HCT116 (cell line): Measurements from ENCODE around the gene HIC1. TPM values are rescaled to one million over a fixed set of nuclear protein-coding genes. Genes with fewer than 3 reads are reported as not detected.

Experiments
- ATAC-seq: fragments of 200-7000 bp; cut with Tn5 transposase; 2 replicates; pipeline ENCODE4 v1.9.1; 2020; ENCODE audit warnings: mild to moderate bottlenecking, moderate library complexity
- BruUV-seq: library from RNA; stranded (reverse); fragments of 400-500 nt; replicated peaks from 2 replicates; lab custom pipeline; 2021; lab: Mats Ljungman, UMichigan
- CTCF ChIA-PET: fragments of 300-600 bp; sonication (Branson Sonifier 250); formaldehyde crosslinking; loops from one replicate; lab custom pipeline; 2021; ENCODE audit warnings: antibody characterized with exemption; lab: Charles Lee
- POLR2A ChIA-PET: fragments of 300-600, 350-600 bp; sonication (Branson Sonifier 250); formaldehyde crosslinking; loops from one replicate; lab custom pipeline; 2021; ENCODE audit warnings: antibody characterized with exemption; lab: Charles Lee
- RAD21 ChIA-PET, 2 experiments: fragments of 300-600 bp; sonication (Branson Sonifier 250); formaldehyde crosslinking; loops; one replicate each; lab custom pipeline; 2023; ENCODE audit warnings: low total read pairs in 2 of 2; ENCODE audit not compliant: uncharacterized antibody in 2 of 2, unreplicated experiment in 2 of 2, low non-redundant PET in 1 of 2; lab: Charles Lee
- DNase-seq: peaks from one replicate; pipeline ENCODE4 v3.0.0-alpha.2; 2010; ENCODE audit warnings: low read depth, low spot score
- H2AFZ ChIP-seq: fragments of 200-600 bp; shearing (Covaris generic), sonication (generic); 2 replicates; pipeline ENCODE4 v1.6.1; 2017; ENCODE audit warnings: low read depth, mixed run types, mixed read lengths, antibody characterized with exemption, low read length; ENCODE audit not compliant: poor library complexity, severe bottlenecking
- H3K27ac ChIP-seq: 2 replicates; pipeline ENCODE4 v1.5.1; 2012; ENCODE audit warnings: low read depth, low read length
- H3K27me3 ChIP-seq: fragments of 200-600 bp; sonication (generic); 2 replicates; pipeline ENCODE4 v1.6.1; 2016; ENCODE audit warnings: mixed run types, low read length, mixed read lengths; ENCODE audit not compliant: insufficient read depth
- H3K36me3 ChIP-seq, 2 experiments: fragments of 200-500 bp in 1 of 2; fragments of 200-600 bp in 1 of 2; sonication (Bioruptor generic) in 1 of 2; sonication (generic) in 1 of 2; 2 replicates each; pipeline versions ENCODE4 v1.5.1 to v1.6.1; 2014 to 2016; ENCODE audit warnings: low read length in 2 of 2, inconsistent platforms in 1 of 2, mixed read lengths in 1 of 2, mixed run types in 1 of 2; ENCODE audit not compliant: insufficient read depth in 2 of 2, control insufficient read depth in 1 of 2
- H3K4me1 ChIP-seq, 2 experiments: fragments of 200-600 bp in 1 of 2; sonication (generic) in 1 of 2; 2 replicates each; pipeline versions ENCODE4 v1.5.1 to v1.6.1; 2012 to 2017; ENCODE audit warnings: low read length in 2 of 2, inconsistent platforms in 1 of 2, mild to moderate bottlenecking in 1 of 2, mixed read lengths in 1 of 2, mixed run types in 1 of 2, moderate library complexity in 1 of 2; ENCODE audit not compliant: insufficient read depth in 2 of 2, control insufficient read depth in 1 of 2
- H3K4me2 ChIP-seq: fragments of 200-600 bp; sonication (generic); 2 replicates; pipeline ENCODE4 v1.6.1; 2017; ENCODE audit warnings: mixed run types, low read length, mixed read lengths
- H3K4me3 ChIP-seq, 2 experiments: fragments of 200-600 bp in 1 of 2; sonication (generic) in 1 of 2; replicated peaks in 1 of 2; 2 replicates each; pipeline ENCODE4 v1.5.1; 2011 to 2016; ENCODE audit warnings: low read length in 2 of 2, control low read depth in 1 of 2, low read depth in 1 of 2, mild to moderate bottlenecking in 1 of 2, mixed read lengths in 1 of 2, mixed run types in 1 of 2
- H3K79me2 ChIP-seq: fragments of 200-600 bp; sonication (generic); 2 replicates; pipeline ENCODE4 v1.6.1; 2017; ENCODE audit warnings: mild to moderate bottlenecking, mixed run types, low read length, moderate library complexity, mixed read lengths; ENCODE audit not compliant: insufficient read depth
- H3K9ac ChIP-seq: fragments of 200-600 bp; sonication (generic); 2 replicates; pipeline ENCODE4 v1.6.1; 2016; ENCODE audit warnings: low read length, mixed read lengths
- H3K9me2 ChIP-seq: fragments of 200-600 bp; sonication (generic), shearing (Covaris generic); 2 replicates; pipeline ENCODE4 v1.6.1; 2017; ENCODE audit warnings: mixed run types, mild to moderate bottlenecking, moderate library complexity; ENCODE audit not compliant: insufficient read depth
- H3K9me3 ChIP-seq, 2 experiments: fragments of 200-500 bp in 1 of 2; fragments of 200-600 bp in 1 of 2; sonication (Bioruptor generic) in 1 of 2; sonication (generic) in 1 of 2; 2 replicates each; pipeline ENCODE4 v1.6.1; 2014 to 2017; ENCODE audit warnings: low read length in 2 of 2, mixed read lengths in 2 of 2, inconsistent platforms in 1 of 2, low read depth in 1 of 2, mild to moderate bottlenecking in 1 of 2, mixed run types in 1 of 2, moderate library complexity in 1 of 2; ENCODE audit not compliant: control insufficient read depth in 1 of 2, insufficient read depth in 1 of 2
- H4K20me1 ChIP-seq: fragments of 200-600 bp; sonication (generic), shearing (Covaris generic); 2 replicates; pipeline ENCODE4 v1.6.1; 2017; ENCODE audit warnings: mixed run types, mild to moderate bottlenecking, moderate library complexity; ENCODE audit not compliant: insufficient read depth
- ATF3 ChIP-seq: IDR thresholded peaks from 2 replicates; pipeline ENCODE4 v1.6.1; 2012
- CBX3 ChIP-seq: IDR thresholded peaks from 2 replicates; pipeline ENCODE4 v1.6.1; 2012; ENCODE audit warnings: low read depth
- EGR1 ChIP-seq: IDR thresholded peaks from 2 replicates; pipeline ENCODE4 v1.6.1; 2012; ENCODE audit warnings: low read depth
- EZH2 ChIP-seq: fragments of 200-600 bp; sonication (generic); IDR thresholded peaks from 2 replicates; pipeline ENCODE4 v1.6.1; 2017; ENCODE audit warnings: antibody characterized with exemption, mixed run types
- FOSL1 ChIP-seq: IDR thresholded peaks from 2 replicates; pipeline ENCODE4 v1.6.1; 2012; ENCODE audit warnings: low read depth
- MAX ChIP-seq: IDR thresholded peaks from 2 replicates; pipeline ENCODE4 v1.6.1; 2012
- POLR2A ChIP-seq: IDR thresholded peaks from 2 replicates; pipeline ENCODE4 v1.7.0; 2011; ENCODE audit warnings: borderline replicate concordance; ENCODE audit not compliant: insufficient read depth, insufficient read length; ENCODE audit errors: extremely low read depth
- POLR2AphosphoS5 ChIP-seq: IDR thresholded peaks from 2 replicates; pipeline ENCODE4 v1.6.1; 2011; ENCODE audit warnings: mild to moderate bottlenecking, low read depth, low read length, moderate library complexity
- RAD21 ChIP-seq: IDR thresholded peaks from 2 replicates; pipeline ENCODE4 v1.6.1; 2012; ENCODE audit warnings: low read depth, mild to moderate bottlenecking
- SP1 ChIP-seq: IDR thresholded peaks from 2 replicates; pipeline ENCODE4 v1.6.1; 2012; ENCODE audit warnings: low read depth
- TCF7L2 ChIP-seq: IDR thresholded peaks from 2 replicates; pipeline ENCODE4 v1.7.0; 2011; ENCODE audit warnings: borderline replicate concordance, inconsistent platforms; ENCODE audit not compliant: insufficient read depth, insufficient read length; ENCODE audit errors: extremely low read depth
- YY1 ChIP-seq: IDR thresholded peaks from 2 replicates; pipeline ENCODE4 v1.6.1; 2011; ENCODE audit warnings: low read length, low read depth, moderate library complexity, mild to moderate bottlenecking; ENCODE audit not compliant: insufficient replicate concordance; ENCODE audit errors: extremely low read depth
- ZBTB33 ChIP-seq: IDR thresholded peaks from 2 replicates; pipeline ENCODE4 v1.6.1; 2011; ENCODE audit warnings: mild to moderate bottlenecking, low read length, moderate library complexity; ENCODE audit not compliant: insufficient replicate concordance; ENCODE audit errors: extremely low read depth
- intact Hi-C: fragments of 100-400 bp; cut with micrococcal nuclease; formaldehyde crosslinking; loops from 2 replicates; pipeline ENCODE4 v1.10.0; 2022
- total RNA-seq: library from RNA; stranded (reverse); gene quantifications from one replicate; pipeline ENCODE4 v1.2.1, GENCODE V29; 2021; ENCODE audit not compliant: unreplicated experiment

Gene HIC1
- total RNA-seq, 1 experiment from 2014 or later, result 0.64 TPM

- Histone ChIP-seq H3K4me3 (no peak overlapping the region), H4K20me1 (no peaks in the 10 kb centered on the region), H2AFZ (no peak overlapping the region), H3K9ac (no peak overlapping the region), H3K4me2 (no peak overlapping the region), H3K36me3 (0 out of 4 replicates have a peak, but pooled peaks cover 2% of the 10 kb centered on the region in 2 experiments), H3K4me1 (peaks cover 0 to 5% of the 10 kb centered on the region in 2 experiments; a peak in 1 of 4 replicates), H3K79me2 (no peaks in the 10 kb centered on the region), H3K9me2 (no peaks in the 10 kb centered on the region), H3K27me3 (no peaks in the 10 kb centered on the region), H3K9me3 (no peaks in the 10 kb centered on the region), H3K27ac (no peak overlapping the region)
- ChIA-PET CTCF (interaction anchor here (3.3 kb wide), 1 partner anchor 18 kb away, joined by 8 read pairs; no protein-coding TSS in a partner anchor), RAD21 (no interaction called here), POLR2A (no interaction called here)
- no peak for DNase-seq
- no peak for ATAC-seq
- TF ChIP-seq POLR2A (no peak), YY1 (no peak), TCF7L2 (no peak), EGR1 (no peak), ATF3 (no peak), EZH2 (no peak), RAD21 (no peak), FOSL1 (no peak), CBX3 (no peak), SP1 (no peak), POLR2AphosphoS5 (no peak), MAX (no peak), ZBTB33 (no peak)
- intact Hi-C loops, result no loop called here
- BruUV-seq, result no TSS peak
Observed at GRCh38 chr17:2076087-2076984, 21.4 kb downstream of the HIC1 start.
